K562 (cell line): ENCODE results near the gene CLTB. TPM values are rescaled to one million over a fixed set of nuclear protein-coding genes. Genes with fewer than 3 reads are reported as not detected.
A peak's percentile ranks its signal among the peaks of the same experiment; 100 is the strongest.

Experiments used
- BCL6 ChIP-seq: fragments of 250-450 bp; sonication (Bioruptor Pico); IDR thresholded peaks from 2 replicates; pipeline ENCODE4 v1.4.0; 2020
- CCNT2 ChIP-seq: IDR thresholded peaks from 2 replicates; pipeline ENCODE4 v1.6.1; 2011; ENCODE audit warnings: borderline replicate concordance, low read depth, mild to moderate bottlenecking, moderate library complexity, mixed read lengths, low read length; ENCODE audit not compliant: insufficient read length; ENCODE audit errors: extremely low read depth
- CUX1 ChIP-seq: fragments of 200-800 bp; sonication (Bioruptor generic); IDR thresholded peaks from 2 replicates; pipeline ENCODE4 v1.6.1; 2016; ENCODE audit warnings: missing genetic modification characterization, missing compliant biosample characterization
- ESRRA ChIP-seq: fragments of 450-650 bp; IDR thresholded peaks from 2 replicates; pipeline ENCODE4 v1.6.1; 2014; ENCODE audit warnings: low read depth, mild to moderate bottlenecking, moderate library complexity, borderline replicate concordance
- HNRNPUL1 ChIP-seq: fragments of 200-400 bp; formaldehyde crosslinking; IDR thresholded peaks from 2 replicates; pipeline ENCODE4 v1.6.1; 2017; ENCODE audit warnings: low read length
- MAZ ChIP-seq, 2 experiments: fragments of 450-650 bp in 1 of 2; sonication (generic) in 1 of 2; formaldehyde crosslinking; IDR thresholded peaks in 1 of 2; conservative IDR thresholded peaks in 1 of 2; 2 replicates each; pipeline versions ENCODE4 v1.4.0 to v1.5.0; 2020; ENCODE audit warnings: mild to moderate bottlenecking in 1 of 2, missing genetic modification reagents in 1 of 2
- NBN ChIP-seq: fragments of 450-650 bp; IDR thresholded peaks from 2 replicates; pipeline ENCODE4 v1.6.1; 2016; ENCODE audit warnings: low read depth, mild to moderate bottlenecking
- POLR2AphosphoS5 ChIP-seq: IDR thresholded peaks from 2 replicates; pipeline ENCODE4 v1.6.1; 2011; ENCODE audit warnings: mild to moderate bottlenecking, low read depth, low read length, moderate library complexity; ENCODE audit not compliant: control insufficient read depth, insufficient read depth
- SAP30 ChIP-seq: fragments of 200-600 bp; sonication (generic); IDR thresholded peaks from 2 replicates; pipeline ENCODE4 v1.6.1; 2012; ENCODE audit warnings: borderline replicate concordance, low read depth, mild to moderate bottlenecking, moderate library complexity, low read length, control low read depth, inconsistent platforms; ENCODE audit not compliant: insufficient read depth, poor library complexity, severe bottlenecking
- TBP ChIP-seq: optimal IDR thresholded peaks from 2 replicates; pipeline ENCODE3; 2011; ENCODE audit warnings: low read depth, low read length, improper control_type of control experiment
- TEAD2 ChIP-seq: fragments of 450-650 bp; IDR thresholded peaks from 2 replicates; pipeline ENCODE4 v1.6.1; 2016; ENCODE audit warnings: missing genetic modification characterization, control low read depth, missing compliant biosample characterization
- WHSC1 ChIP-seq: IDR thresholded peaks from one replicate; pipeline ENCODE4 v1.6.1; 2012; ENCODE audit warnings: low read length, control low read depth, inconsistent platforms
- ZBTB7A ChIP-seq: IDR thresholded peaks from 2 replicates; pipeline ENCODE4 v1.6.1; 2011; ENCODE audit warnings: low read depth, mild to moderate bottlenecking, low read length, moderate library complexity, borderline replicate concordance; ENCODE audit not compliant: control insufficient read depth
- ZNF41 ChIP-seq: fragments of 250-450 bp; sonication (Bioruptor Pico); conservative IDR thresholded peaks from 2 replicates; pipeline ENCODE4 v1.4.0; 2020; ENCODE audit warnings: mild to moderate bottlenecking
- ZNF551 ChIP-seq: fragments of 250-450 bp; sonication (Bioruptor Pico); IDR thresholded peaks from 2 replicates; pipeline ENCODE4 v1.5.0; 2021; ENCODE audit warnings: mild to moderate bottlenecking, moderate library complexity
- ZNF644 ChIP-seq: fragments of 200-800 bp; sonication (Bioruptor generic); IDR thresholded peaks from 2 replicates; pipeline ENCODE4 v1.6.1; 2016; ENCODE audit warnings: low read depth, missing genetic modification characterization, missing compliant biosample characterization
- polyA plus RNA-seq, 8 experiments: library from polyadenylated mRNA; depleted of rRNA in 4 of 8; stranded (reverse) in 5 of 8; unstranded in 3 of 8; fragments of >200 nt; fragmentation: Nextera tagmentation in 2 of 8; fragmentation: Illumina TruSeq in 1 of 8; extraction: Ambion mirVana in 2 of 8; extraction: Trizol in 1 of 8; gene quantifications; 2 replicates each; pipeline versions ENCODE4 v1.2.1 to v1.2.3, GENCODE V29; 2011 to 2014; ENCODE audit warnings: inconsistent platforms in 1 of 8, missing spikeins in 1 of 8
- total RNA-seq, 7 experiments: library from RNA; depleted of rRNA in 6 of 7; stranded (reverse); fragments of >200 nt in 6 of 7; fragmentation: Illumina TruSeq in 2 of 7; extraction: Trizol in 2 of 7; gene quantifications; 2 replicates each; pipeline versions ENCODE4 v1.2.1 to v1.2.3, GENCODE V29; 2011 to 2021; ENCODE audit warnings: low replicate concordance in 1 of 7
- TF ChIP-seq, protein P1 (sequence below): fragments of 450-650 bp; formaldehyde crosslinking; IDR thresholded peaks from 2 replicates; pipeline ENCODE4 v1.4.0; 2022; ENCODE audit warnings: missing genetic modification characterization

Gene CLTB
- total and polyA plus RNA-seq, 9 of the 15 experiments (the other 6 are each of a cell fraction or from before 2014, with no cell fraction given): 1.8 to 117 (median 39.0) TPM

- TF ChIP-seq ZBTB7A: peak; percentile 50; the same call in 1 of the 2 replicates
- TF ChIP-seq TEAD2: no peak
- no peak for TF ChIP-seq NBN
- TF ChIP-seq ZNF551 (CRISPR knock-in tag): no peak
- no peak for TF ChIP-seq BCL6
- TF ChIP-seq HNRNPUL1: no peak
- TF ChIP-seq TBP: peak; percentile 66
- no peak for TF ChIP-seq ZNF41 (CRISPR knock-in tag)
- 0 out of 2 replicates have a peak, but pooled peaks have one; percentile 41 for TF ChIP-seq POLR2AphosphoS5
- peak; percentile 65 for TF ChIP-seq SAP30
- no peak for TF ChIP-seq WHSC1
- peak; percentile 77 to 98 for TF ChIP-seq MAZ (CRISPR knock-in tag; conservative IDR thresholded peaks at IDR 0.05 in 1 of 2, IDR thresholded peaks at IDR 0.05 in 1 of 2)
- peak; percentile 84; the same call in 1 of the 2 replicates for TF ChIP-seq ESRRA
- TF ChIP-seq, protein P1, sequence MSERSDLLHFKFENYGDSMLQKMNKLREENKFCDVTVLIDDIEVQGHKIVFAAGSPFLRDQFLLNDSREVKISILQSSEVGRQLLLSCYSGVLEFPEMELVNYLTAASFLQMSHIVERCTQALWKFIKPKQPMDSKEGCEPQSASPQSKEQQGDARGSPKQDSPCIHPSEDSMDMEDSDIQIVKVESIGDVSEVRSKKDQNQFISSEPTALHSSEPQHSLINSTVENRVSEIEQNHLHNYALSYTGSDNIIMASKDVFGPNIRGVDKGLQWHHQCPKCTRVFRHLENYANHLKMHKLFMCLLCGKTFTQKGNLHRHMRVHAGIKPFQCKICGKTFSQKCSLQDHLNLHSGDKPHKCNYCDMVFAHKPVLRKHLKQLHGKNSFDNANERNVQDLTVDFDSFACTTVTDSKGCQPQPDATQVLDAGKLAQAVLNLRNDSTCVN (CRISPR knock-in tag): no peak
- peak; percentile 82 for TF ChIP-seq CCNT2
- TF ChIP-seq ZNF644: no peak
- no peak for TF ChIP-seq CUX1 (CRISPR knock-in tag)
These were observed at the start of gene CLTB (continued) for GRCh38 chr5:176415952-176416924.
